Activated CD8-positive, alpha-beta memory T cell treated with anti-CD3 and anti-CD28 coated beads for 24 hours (primary cell): ENCODE measurements around the gene CUL5.
A peak's percentile ranks its signal among the peaks of the same experiment; 100 is the strongest.
"Not testable (repeated sequence)": the region's sequence is repeated elsewhere in the genome, so short reads cannot be mapped to it uniquely, and the experiment has no call there.

ENCODE experiments used
- DNase-seq: peaks from one replicate; pipeline ENCODE4 v3.0.0-alpha.2; 2020

CUL5 gene

GRCh38 chr11:108117746-108118371, 109.2 kb downstream of the CUL5 start:
- DNase-seq: no peak

DNA sequence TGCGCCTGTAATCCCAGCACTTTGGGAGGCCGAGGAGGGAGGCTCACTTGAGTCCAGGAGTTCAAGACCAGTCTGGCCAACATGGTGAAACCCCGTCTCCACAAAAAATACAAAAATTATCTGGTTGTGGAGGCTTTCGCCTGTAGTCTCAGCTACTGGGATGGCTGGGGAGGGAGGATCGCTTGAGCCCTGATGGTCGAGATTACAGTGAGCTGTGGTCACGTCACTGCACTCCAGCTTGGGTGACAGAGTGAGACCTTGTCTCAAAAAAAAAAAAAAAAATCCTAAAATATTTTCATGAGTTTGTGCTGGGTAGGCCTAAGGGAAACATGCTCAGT, 112.2 kb downstream of the CUL5 start:
- DNase-seq: not testable (repeated sequence)

GRCh38 chr11:108121274-108122155, 112.8 kb downstream of the CUL5 start, which contains the start of gene ACAT1:
Gene ACAT1, plus strand, starts transcription at chr11:108121567. Its CDS starts 40 bp downstream, at chr11:108121607.
- DNase-seq: peak; percentile 99

DNA sequence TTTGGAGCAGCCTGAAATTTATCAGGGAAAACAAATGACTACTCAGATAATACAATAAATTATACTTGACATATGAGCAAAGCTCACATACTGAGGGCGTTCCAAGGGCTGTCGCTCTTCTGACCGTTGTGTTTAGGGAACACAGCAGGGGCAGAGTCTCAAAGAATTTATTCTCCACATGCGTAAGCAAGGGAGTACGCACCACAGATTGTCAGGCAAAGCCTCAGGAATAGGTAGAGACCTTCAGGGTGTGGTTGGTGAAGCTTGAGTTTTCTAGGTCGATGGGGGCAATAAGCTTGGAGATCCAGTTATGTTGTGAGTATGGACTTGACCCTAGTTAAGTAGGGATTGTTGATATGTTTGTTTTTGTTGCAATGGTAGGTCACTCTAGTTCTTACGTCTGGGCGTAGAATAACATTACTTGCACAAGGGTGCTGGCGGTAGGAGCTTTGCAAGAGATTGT, 113.5 kb downstream of the CUL5 start:
- DNase-seq: no peak

- DNase-seq: no peak
These were observed 116.4 kb downstream of the CUL5 start for GRCh38 chr11:108125096-108125495.

GRCh38 chr11:108128772-108129171, 120.1 kb downstream of the CUL5 start:
- DNase-seq: no peak

GRCh38 chr11:108131993-108132392, 123.3 kb downstream of the CUL5 start:
- no peak for DNase-seq

GRCh38 chr11:108132993-108133538, 124.4 kb downstream of the CUL5 start:
- DNase-seq: not testable (repeated sequence)

- no peak for DNase-seq
These were observed 127.3 kb downstream of the CUL5 start for GRCh38 chr11:108135845-108136544.

GRCh38 chr11:108137212-108137611, 128.5 kb downstream of the CUL5 start:
- DNase-seq: no peak

- no peak for DNase-seq
These were observed 133.6 kb downstream of the CUL5 start for GRCh38 chr11:108142304-108142703.

- DNase-seq: no peak
These were observed 135.9 kb downstream of the CUL5 start for GRCh38 chr11:108144615-108145014.

- DNase-seq: no peak
These were observed 138.5 kb downstream of the CUL5 start for GRCh38 chr11:108147150-108147549.

- no peak for DNase-seq
These were observed 139.9 kb downstream of the CUL5 start for GRCh38 chr11:108148556-108148955.

DNA sequence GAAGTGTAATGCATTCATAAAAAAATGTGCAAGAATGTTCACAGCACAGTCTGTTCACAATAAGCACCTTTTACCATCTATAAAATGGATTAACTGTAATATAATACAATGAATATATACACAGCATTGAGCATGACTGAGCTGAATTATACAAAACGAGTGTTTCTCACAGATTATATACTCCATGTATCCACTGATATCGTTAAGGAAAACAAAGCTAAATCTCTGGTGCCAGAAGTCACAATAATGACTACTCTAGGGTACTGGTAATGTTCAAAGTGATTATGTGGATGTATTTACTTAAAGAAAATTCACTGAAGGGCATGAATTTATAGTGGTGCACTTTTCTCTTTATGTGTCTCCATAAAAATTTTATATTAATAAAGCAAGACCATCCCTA, 145.9 kb downstream of the CUL5 start:
- DNase-seq: no peak
